Liver (tissue), 3 donors: Measurements from ENCODE around the gene RYR1.

Experiments used
- EGR1 ChIP-seq, 2 donors: IDR thresholded peaks; 2 replicates each; pipeline ENCODE4 v1.6.1; 2016 to 2018; ENCODE audit warnings: antibody characterized with exemption in 2 of 2, low read depth in 2 of 2
- GABPA ChIP-seq, 2 donors: IDR thresholded peaks in 1 of 2; conservative IDR thresholded peaks in 1 of 2; 2 replicates each; pipeline ENCODE4 v1.6.1; 2016; ENCODE audit warnings: antibody characterized with exemption in 2 of 2, mild to moderate bottlenecking in 1 of 2, moderate library complexity in 1 of 2
- HNF4A ChIP-seq, 2 donors: conservative IDR thresholded peaks; 2 replicates each; pipeline ENCODE4 v1.6.1; 2016; ENCODE audit warnings: antibody characterized with exemption in 2 of 2, mild to moderate bottlenecking in 2 of 2
- JUND ChIP-seq, 2 donors: IDR thresholded peaks; 2 replicates each; pipeline ENCODE4 v1.6.1; 2016; ENCODE audit warnings: antibody characterized with exemption in 2 of 2
- NR2F2 ChIP-seq: IDR thresholded peaks from 2 replicates; pipeline ENCODE4 v1.6.1; 2016; ENCODE audit warnings: antibody characterized with exemption
- SP1 ChIP-seq: IDR thresholded peaks from 2 replicates; pipeline ENCODE4 v1.6.1; 2018; ENCODE audit warnings: antibody characterized with exemption, mild to moderate bottlenecking
- TAF1 ChIP-seq: conservative IDR thresholded peaks from 2 replicates; pipeline ENCODE4 v1.6.1; 2016; ENCODE audit warnings: antibody characterized with exemption, mild to moderate bottlenecking
- YY1 ChIP-seq: IDR thresholded peaks from 2 replicates; pipeline ENCODE4 v1.6.1; 2016; ENCODE audit warnings: antibody characterized with exemption, mild to moderate bottlenecking
- TF ChIP-seq, protein P1 (sequence below): fragments of 150-350 bp; IDR thresholded peaks from 2 replicates; pipeline ENCODE4 v1.5.1; 2017; ENCODE audit warnings: improper control_type of control experiment, low read depth, low read length; ENCODE audit not compliant: missing input control
- TF ChIP-seq, protein P2 (sequence below): IDR thresholded peaks from 2 replicates; pipeline ENCODE4 v1.6.1; 2016; ENCODE audit warnings: antibody characterized with exemption, mild to moderate bottlenecking
- TF ChIP-seq, protein P3 (sequence below): IDR thresholded peaks from 2 replicates; pipeline ENCODE4 v1.6.1; 2016; ENCODE audit warnings: antibody characterized with exemption
- donor health status: healthy.
- donor health status: healthy.

DNA sequence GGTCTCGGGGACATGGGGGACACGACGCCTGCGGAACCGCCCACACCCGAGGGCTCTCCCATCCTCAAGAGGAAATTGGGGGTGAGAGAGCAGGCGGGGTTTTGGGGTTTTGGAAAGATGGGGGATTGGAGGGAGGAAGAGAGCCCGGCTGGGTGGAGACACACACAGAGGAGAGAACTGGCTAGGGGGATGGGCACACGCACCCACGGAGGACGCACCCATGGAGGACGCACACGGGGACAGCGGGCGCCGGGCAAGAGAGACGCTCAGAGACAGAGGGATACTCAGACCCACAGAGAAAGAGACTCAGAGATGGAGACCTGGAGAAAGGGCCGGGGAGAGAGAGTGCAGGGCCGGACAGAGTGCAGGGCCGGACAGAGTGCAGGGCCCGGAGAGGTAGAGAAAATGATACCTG lies 132.2 kb downstream of the RYR1 start:
- TF ChIP-seq, protein P1, sequence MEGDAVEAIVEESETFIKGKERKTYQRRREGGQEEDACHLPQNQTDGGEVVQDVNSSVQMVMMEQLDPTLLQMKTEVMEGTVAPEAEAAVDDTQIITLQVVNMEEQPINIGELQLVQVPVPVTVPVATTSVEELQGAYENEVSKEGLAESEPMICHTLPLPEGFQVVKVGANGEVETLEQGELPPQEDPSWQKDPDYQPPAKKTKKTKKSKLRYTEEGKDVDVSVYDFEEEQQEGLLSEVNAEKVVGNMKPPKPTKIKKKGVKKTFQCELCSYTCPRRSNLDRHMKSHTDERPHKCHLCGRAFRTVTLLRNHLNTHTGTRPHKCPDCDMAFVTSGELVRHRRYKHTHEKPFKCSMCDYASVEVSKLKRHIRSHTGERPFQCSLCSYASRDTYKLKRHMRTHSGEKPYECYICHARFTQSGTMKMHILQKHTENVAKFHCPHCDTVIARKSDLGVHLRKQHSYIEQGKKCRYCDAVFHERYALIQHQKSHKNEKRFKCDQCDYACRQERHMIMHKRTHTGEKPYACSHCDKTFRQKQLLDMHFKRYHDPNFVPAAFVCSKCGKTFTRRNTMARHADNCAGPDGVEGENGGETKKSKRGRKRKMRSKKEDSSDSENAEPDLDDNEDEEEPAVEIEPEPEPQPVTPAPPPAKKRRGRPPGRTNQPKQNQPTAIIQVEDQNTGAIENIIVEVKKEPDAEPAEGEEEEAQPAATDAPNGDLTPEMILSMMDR = no peak
- TF ChIP-seq NR2F2 (no peak), GABPA (IDR thresholded peaks at IDR 0.05 in 1 of 2, conservative IDR thresholded peaks at IDR 0.05 in 1 of 2) (no peak), TAF1 (no peak), YY1 (no peak), EGR1 (IDR thresholded peaks at IDR 0.05; ENCODE audit: low read depth in 2 of 2) (no peak), HNF4A (conservative IDR thresholded peaks at IDR 0.05) (no peak), JUND (IDR thresholded peaks at IDR 0.05) (no peak), SP1 (no peak)
- TF ChIP-seq, protein P2, sequence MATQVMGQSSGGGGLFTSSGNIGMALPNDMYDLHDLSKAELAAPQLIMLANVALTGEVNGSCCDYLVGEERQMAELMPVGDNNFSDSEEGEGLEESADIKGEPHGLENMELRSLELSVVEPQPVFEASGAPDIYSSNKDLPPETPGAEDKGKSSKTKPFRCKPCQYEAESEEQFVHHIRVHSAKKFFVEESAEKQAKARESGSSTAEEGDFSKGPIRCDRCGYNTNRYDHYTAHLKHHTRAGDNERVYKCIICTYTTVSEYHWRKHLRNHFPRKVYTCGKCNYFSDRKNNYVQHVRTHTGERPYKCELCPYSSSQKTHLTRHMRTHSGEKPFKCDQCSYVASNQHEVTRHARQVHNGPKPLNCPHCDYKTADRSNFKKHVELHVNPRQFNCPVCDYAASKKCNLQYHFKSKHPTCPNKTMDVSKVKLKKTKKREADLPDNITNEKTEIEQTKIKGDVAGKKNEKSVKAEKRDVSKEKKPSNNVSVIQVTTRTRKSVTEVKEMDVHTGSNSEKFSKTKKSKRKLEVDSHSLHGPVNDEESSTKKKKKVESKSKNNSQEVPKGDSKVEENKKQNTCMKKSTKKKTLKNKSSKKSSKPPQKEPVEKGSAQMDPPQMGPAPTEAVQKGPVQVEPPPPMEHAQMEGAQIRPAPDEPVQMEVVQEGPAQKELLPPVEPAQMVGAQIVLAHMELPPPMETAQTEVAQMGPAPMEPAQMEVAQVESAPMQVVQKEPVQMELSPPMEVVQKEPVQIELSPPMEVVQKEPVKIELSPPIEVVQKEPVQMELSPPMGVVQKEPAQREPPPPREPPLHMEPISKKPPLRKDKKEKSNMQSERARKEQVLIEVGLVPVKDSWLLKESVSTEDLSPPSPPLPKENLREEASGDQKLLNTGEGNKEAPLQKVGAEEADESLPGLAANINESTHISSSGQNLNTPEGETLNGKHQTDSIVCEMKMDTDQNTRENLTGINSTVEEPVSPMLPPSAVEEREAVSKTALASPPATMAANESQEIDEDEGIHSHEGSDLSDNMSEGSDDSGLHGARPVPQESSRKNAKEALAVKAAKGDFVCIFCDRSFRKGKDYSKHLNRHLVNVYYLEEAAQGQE = no peak
- TF ChIP-seq, protein P3, sequence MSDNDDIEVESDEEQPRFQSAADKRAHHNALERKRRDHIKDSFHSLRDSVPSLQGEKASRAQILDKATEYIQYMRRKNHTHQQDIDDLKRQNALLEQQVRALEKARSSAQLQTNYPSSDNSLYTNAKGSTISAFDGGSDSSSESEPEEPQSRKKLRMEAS = no peak
